ENCODE results near the gene SPDL1.

Gene SPDL1

GRCh38 chr5:169632946-169633345, 49.4 kb downstream of the SPDL1 start:
- no peak for DNase-seq

- no peak for DNase-seq
These were observed 51.0 kb downstream of the SPDL1 start for GRCh38 chr5:169634606-169635005.

GRCh38 chr5:169635936-169636335, 52.4 kb downstream of the SPDL1 start:
- DNase-seq = no peak

GRCh38 chr5:169636477-169637084, 53.0 kb downstream of the SPDL1 start:
- DNase-seq = no peak

- DNase-seq = no peak
These were observed 53.5 kb downstream of the SPDL1 start, which contains the start of gene DOCK2 for GRCh38 chr5:169637085-169637548. Gene DOCK2 (plus strand): TSS chr5:169637275. CDS start chr5:169637327, 52 bp downstream.

GRCh38 chr5:169637549-169638121, 54.1 kb downstream of the SPDL1 start:
- DNase-seq = no peak

- no peak for DNase-seq
These were observed 57.7 kb downstream of the SPDL1 start for GRCh38 chr5:169641253-169641652.

GRCh38 chr5:169646856-169647255, 63.3 kb downstream of the SPDL1 start:
- no peak for DNase-seq

GRCh38 chr5:169647566-169647965, 64.0 kb downstream of the SPDL1 start:
- DNase-seq = no peak

- DNase-seq = no peak
These were observed 65.2 kb downstream of the SPDL1 start for GRCh38 chr5:169648725-169649310.

- no peak for DNase-seq
These were observed 65.9 kb downstream of the SPDL1 start for GRCh38 chr5:169649486-169649885.

- no peak for DNase-seq
These were observed 67.2 kb downstream of the SPDL1 start for GRCh38 chr5:169650701-169651331.

GRCh38 chr5:169651526-169651925, 68.0 kb downstream of the SPDL1 start:
- DNase-seq = no peak

GRCh38 chr5:169652057-169652456, 68.5 kb downstream of the SPDL1 start:
- DNase-seq = no peak

GRCh38 chr5:169653091-169653490, 69.5 kb downstream of the SPDL1 start:
- no peak for DNase-seq
